Measurements from ENCODE around the gene RAP1A.

Gene RAP1A

DNA sequence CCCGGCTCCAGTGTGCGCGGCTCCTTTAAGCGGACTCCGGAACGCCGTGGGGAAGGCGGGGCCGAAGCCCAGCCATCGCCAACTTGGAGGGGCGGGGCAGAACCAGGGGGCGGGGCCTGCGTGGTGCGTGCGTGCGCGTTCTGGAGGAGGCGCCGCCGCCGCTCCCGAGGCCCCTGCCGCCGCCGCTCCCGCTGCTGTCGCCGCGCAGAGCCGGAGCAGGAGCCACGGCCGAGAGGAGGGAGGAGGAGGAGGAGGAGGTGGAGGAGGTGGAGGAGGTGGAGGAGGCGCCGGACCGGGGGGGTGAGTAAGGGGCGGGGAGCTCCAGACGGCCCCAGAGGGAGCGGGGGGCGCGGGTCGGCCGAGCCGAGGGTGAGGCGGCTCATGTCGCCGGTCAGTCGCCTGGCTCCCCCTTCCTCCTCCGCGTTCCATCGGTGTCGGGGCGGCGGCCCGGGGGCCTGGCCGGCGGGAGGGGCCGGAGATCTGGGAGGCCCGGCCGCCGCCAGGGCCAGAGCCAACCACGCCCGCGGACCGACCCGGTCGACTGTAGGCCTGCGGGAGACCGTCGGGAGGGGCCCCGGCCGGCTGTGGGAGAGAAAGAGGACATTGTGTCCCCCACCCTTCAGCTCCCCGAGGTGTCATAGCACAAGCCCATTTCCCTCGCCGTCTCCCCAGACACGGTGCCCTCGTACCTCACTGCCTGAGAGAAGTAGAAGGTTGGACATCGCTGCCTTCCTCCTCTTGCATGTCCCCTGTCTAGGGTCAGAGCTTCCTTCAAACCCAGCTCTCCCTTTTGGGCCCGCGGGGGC is at the start of gene RAP1A:
Gene RAP1A (plus strand): TSS at position 155 of the 806 bp plus-strand sequence. CDS start 71,572 bp downstream, outside the sequence.
- DNase-seq (ENCODE audit: low spot score in 2 of 2) (peak; percentile 81 to 84), ATAC-seq (replicated peaks; ENCODE audit: extremely low read depth, poor library complexity, severe bottlenecking) (peak; percentile 73)
- peaks cover 18% of the 10 kb centered on the region for H3K36me3 Mint-ChIP-seq (ENCODE audit: insufficient read depth)
- H3K27ac Mint-ChIP-seq (ENCODE audit: low read depth), result peak within 1 kb of the TSS; percentile 85
- no peaks in the 10 kb centered on the region for H3K27me3 Mint-ChIP-seq
- peak within 1 kb of the TSS; percentile 94 for H3K4me3 Mint-ChIP-seq
- H3K4me1 Mint-ChIP-seq, result peaks cover 73% of the 10 kb centered on the region
- H3K9me3 Mint-ChIP-seq, result no peaks in the 10 kb centered on the region

DNA sequence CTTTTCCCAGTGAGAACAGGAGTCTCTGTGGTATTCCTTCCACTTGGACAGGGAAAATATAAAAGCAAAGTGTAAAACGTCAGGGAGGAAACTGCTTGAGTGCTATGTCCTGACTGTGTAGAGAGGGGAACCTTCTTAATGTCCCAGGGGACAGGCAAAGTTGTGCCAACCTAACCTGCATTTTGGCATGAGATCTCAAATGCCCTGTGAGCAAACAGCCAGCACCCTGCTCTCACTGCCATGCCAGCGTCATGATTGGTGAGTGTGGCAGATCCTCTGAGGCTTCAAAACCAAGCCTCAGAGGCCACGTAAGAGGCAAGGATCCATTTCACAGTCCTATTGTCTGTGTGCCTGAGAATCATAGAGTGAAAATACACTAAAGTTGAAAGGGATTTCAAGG is 49.7 kb upstream of the RAP1A start:
- Mint-ChIP-seq H3K36me3 (ENCODE audit: insufficient read depth) (no peaks in the 10 kb centered on the region), H3K4me3 (no peak overlapping the region), H3K4me1 (peaks cover 9% of the 10 kb centered on the region), H3K9me3 (no peaks in the 10 kb centered on the region), H3K27me3 (no peaks in the 10 kb centered on the region), H3K27ac (ENCODE audit: low read depth) (no peak overlapping the region)
- ATAC-seq (replicated peaks; ENCODE audit: extremely low read depth, poor library complexity, severe bottlenecking) (no peak), DNase-seq (ENCODE audit: low spot score in 2 of 2) (no peak)

DNA sequence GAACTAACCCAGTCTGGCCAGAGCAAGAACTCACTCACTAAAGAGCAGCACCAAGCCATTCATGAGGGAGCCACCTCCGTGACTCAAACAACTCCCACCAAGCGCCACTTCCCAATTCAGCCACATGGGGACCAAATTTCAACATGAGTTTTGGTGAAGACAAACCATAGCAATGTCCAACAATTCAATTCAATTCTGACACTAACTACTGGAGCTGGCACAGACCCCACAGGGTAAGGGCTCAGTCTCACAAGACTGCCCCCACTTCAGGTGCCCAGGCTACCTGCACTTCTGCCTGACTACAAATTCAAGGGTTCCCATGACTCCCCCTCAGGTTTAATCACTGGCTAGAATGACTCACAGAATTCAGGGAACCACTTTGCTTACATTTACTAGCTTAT is 48.8 kb upstream of the RAP1A start:
- H3K4me1 Mint-ChIP-seq, result peaks cover 9% of the 10 kb centered on the region
- no peak overlapping the region for H3K4me3 Mint-ChIP-seq
- no peaks in the 10 kb centered on the region for H3K9me3 Mint-ChIP-seq
- no peaks in the 10 kb centered on the region for H3K27me3 Mint-ChIP-seq
- H3K27ac Mint-ChIP-seq (ENCODE audit: low read depth), result no peak overlapping the region
- DNase-seq (ENCODE audit: low spot score in 2 of 2) (peak; percentile 21 to 31), ATAC-seq (replicated peaks; ENCODE audit: extremely low read depth, poor library complexity, severe bottlenecking) (peak; percentile 40)
- no peaks in the 10 kb centered on the region for H3K36me3 Mint-ChIP-seq (ENCODE audit: insufficient read depth)

- no peak overlapping the region for H3K4me3 Mint-ChIP-seq
- H3K9me3 Mint-ChIP-seq, result no peaks in the 10 kb centered on the region
- H3K27ac Mint-ChIP-seq (ENCODE audit: low read depth), result no peak overlapping the region
- no peak for ATAC-seq (replicated peaks; ENCODE audit: extremely low read depth, poor library complexity, severe bottlenecking)
- H3K36me3 Mint-ChIP-seq (ENCODE audit: insufficient read depth), result no peaks in the 10 kb centered on the region
- no peak for DNase-seq (ENCODE audit: low spot score in 2 of 2)
- H3K4me1 Mint-ChIP-seq, result peaks cover 9% of the 10 kb centered on the region
- H3K27me3 Mint-ChIP-seq, result no peaks in the 10 kb centered on the region
Observed at GRCh38 chr1:111571239-111571638, 48.4 kb upstream of the RAP1A start.

DNA sequence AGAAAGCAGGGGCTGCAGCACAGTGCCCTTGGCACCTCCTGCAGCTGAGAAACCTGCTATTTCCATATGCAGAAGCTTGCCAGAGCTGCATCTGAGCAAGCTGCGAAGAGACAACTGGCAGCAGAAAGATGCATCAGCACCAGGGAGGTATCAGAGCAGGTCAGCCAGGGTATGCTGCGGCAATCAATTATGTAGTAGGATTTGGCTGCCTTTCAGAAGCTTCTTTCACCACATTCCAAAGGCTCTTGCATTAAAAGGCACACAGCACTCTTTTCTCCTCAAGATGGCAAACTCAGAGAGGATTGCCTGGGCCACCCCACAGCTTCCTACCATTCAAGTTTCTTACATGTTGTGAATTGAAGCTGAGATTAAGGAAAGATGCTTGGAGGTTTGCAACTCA is 47.6 kb upstream of the RAP1A start:
- Mint-ChIP-seq H3K27ac (ENCODE audit: low read depth) (no peak overlapping the region), H3K36me3 (ENCODE audit: insufficient read depth) (no peaks in the 10 kb centered on the region), H3K4me1 (peaks cover 9% of the 10 kb centered on the region), H3K4me3 (no peak overlapping the region), H3K27me3 (no peaks in the 10 kb centered on the region), H3K9me3 (no peaks in the 10 kb centered on the region)
- ATAC-seq (replicated peaks; ENCODE audit: extremely low read depth, poor library complexity, severe bottlenecking), result no peak
- no peak for DNase-seq (ENCODE audit: low spot score in 2 of 2)

GRCh38 chr1:111576547-111576946 is 43.0 kb upstream of the RAP1A start:
- Mint-ChIP-seq H3K27me3 (no peaks in the 10 kb centered on the region), H3K9me3 (no peaks in the 10 kb centered on the region), H3K36me3 (ENCODE audit: insufficient read depth) (no peaks in the 10 kb centered on the region), H3K27ac (ENCODE audit: low read depth) (no peak overlapping the region), H3K4me3 (no peak overlapping the region), H3K4me1 (peaks cover 6% of the 10 kb centered on the region)
- ATAC-seq (replicated peaks; ENCODE audit: extremely low read depth, poor library complexity, severe bottlenecking) (no peak), DNase-seq (ENCODE audit: low spot score in 2 of 2) (no peak)

DNA sequence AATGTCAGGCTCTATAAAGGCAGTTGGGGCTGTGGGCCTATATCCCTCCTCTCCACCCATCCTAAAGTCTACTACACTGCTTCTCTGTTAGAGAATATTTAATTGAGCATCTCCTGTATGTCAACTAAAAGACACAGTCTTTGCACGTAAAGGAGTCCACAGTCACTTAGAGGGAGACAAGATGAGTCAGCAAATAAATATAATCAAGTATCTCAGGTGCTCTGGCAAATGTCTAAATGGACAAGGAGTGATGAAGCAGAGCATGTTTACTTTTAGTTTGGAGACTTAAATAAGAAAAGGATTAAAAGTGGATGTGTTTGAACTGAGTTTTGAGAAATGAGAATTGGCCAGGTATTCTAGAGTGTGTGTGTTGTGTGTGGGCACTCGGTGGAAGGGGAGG is 41.8 kb upstream of the RAP1A start:
- no peaks in the 10 kb centered on the region for H3K36me3 Mint-ChIP-seq (ENCODE audit: insufficient read depth)
- no peak overlapping the region for H3K27ac Mint-ChIP-seq (ENCODE audit: low read depth)
- no peaks in the 10 kb centered on the region for H3K27me3 Mint-ChIP-seq
- H3K4me3 Mint-ChIP-seq, result no peak overlapping the region
- ATAC-seq (replicated peaks; ENCODE audit: extremely low read depth, poor library complexity, severe bottlenecking) (no peak), DNase-seq (ENCODE audit: low spot score in 2 of 2) (no peak)
- H3K4me1 Mint-ChIP-seq, result peaks cover 13% of the 10 kb centered on the region
- H3K9me3 Mint-ChIP-seq, result no peaks in the 10 kb centered on the region

DNA sequence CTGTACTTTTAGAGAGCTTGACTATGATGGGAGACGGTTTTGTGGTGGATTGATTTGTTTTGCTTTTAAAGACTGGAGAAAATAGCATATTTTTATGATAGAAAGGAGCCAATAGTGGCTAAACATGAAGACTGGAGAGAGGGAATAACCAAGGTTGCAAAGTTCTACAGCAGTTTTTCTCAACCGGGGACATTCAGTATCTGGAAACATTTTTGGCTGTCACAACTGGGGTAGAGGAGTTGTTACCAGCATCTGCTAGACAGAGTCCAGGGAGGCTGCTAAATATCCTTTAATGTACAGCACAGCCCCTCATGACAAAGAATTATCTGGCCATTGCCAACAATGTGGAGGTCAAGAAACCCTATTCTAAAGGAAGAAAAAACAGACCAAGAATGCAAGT is 38.4 kb upstream of the RAP1A start:
- Mint-ChIP-seq H3K36me3 (ENCODE audit: insufficient read depth) (no peaks in the 10 kb centered on the region), H3K27me3 (no peaks in the 10 kb centered on the region), H3K27ac (ENCODE audit: low read depth) (no peak overlapping the region), H3K4me3 (no peak overlapping the region), H3K4me1 (peaks cover 14% of the 10 kb centered on the region), H3K9me3 (no peaks in the 10 kb centered on the region)
- no peak for DNase-seq (ENCODE audit: low spot score in 2 of 2)
- no peak for ATAC-seq (replicated peaks; ENCODE audit: extremely low read depth, poor library complexity, severe bottlenecking)

DNA sequence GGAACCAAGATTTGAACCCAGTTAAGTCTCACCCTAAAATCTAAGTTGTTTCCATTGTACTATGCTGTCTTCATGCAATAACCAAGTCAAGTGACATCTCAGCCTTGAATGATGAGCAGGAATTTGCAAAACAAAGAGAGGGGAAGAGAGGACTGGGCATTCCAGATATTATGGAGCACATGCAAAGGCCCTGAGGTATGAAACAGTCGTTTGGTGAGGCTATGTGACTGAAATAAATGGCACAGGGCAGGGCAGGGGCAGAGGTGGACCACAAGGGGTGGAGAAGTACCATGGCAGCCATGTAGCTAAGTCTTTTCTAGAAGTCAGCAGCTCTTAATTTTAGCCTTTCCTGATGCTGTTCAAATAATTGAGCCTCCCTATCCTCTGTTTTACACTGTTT is 37.6 kb upstream of the RAP1A start:
- Mint-ChIP-seq H3K27me3 (no peaks in the 10 kb centered on the region), H3K27ac (ENCODE audit: low read depth) (peak overlapping the region; percentile 12), H3K9me3 (no peaks in the 10 kb centered on the region), H3K4me3 (no peak overlapping the region), H3K36me3 (ENCODE audit: insufficient read depth) (no peaks in the 10 kb centered on the region), H3K4me1 (peaks cover 18% of the 10 kb centered on the region)
- ATAC-seq (replicated peaks; ENCODE audit: extremely low read depth, poor library complexity, severe bottlenecking) (no peak), DNase-seq (ENCODE audit: low spot score in 2 of 2) (no peak)

DNA sequence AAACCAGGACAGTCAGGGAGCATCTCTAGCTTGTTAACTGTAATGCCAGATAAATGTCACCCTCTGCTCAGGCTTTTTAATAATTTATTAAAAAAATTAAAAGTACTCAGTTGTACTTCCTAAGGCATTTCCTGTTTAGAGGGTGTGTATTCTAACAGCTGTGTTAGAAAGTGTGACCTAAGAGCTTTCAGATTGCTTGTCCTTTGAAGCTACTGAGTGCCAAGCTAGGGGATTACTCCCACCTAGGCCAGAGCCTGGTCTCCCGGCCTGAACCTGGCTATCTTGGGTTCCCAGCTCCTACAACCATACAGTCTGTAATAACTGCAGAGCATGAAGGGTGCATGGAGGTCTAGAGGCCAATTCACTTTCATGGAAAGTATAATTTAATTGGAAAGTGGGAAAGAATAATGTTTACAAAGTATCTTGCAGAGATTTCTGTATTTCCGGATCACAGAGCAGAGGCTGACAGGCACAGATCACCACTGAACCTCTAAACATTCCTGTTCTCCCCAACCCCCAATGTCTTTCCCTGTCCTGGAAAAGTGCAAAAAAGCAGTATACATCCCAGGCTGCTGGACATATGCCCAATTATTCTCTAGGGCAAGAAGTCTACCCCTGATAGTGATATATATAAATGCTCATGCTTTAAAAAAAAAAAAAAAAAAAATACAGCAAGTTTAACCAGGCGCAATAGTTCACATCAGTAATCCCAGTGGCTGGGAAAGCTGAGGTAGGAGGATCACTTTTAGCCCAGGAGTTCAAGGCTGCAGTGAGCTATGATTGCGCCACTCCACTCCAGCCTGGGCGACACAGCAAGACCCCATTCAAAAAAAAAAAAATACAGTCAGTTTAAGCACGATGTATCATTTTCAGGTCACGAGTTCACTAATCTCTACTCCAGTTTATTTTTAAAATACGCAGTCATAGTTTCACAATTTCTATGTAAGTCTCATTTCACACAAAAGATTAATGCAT is 36.7 kb upstream of the RAP1A start:
- Mint-ChIP-seq H3K36me3 (ENCODE audit: insufficient read depth) (no peaks in the 10 kb centered on the region), H3K9me3 (no peaks in the 10 kb centered on the region), H3K27ac (ENCODE audit: low read depth) (peak overlapping the region; percentile 12), H3K27me3 (no peaks in the 10 kb centered on the region), H3K4me3 (no peak overlapping the region), H3K4me1 (peaks cover 18% of the 10 kb centered on the region)
- peak; percentile 52 for ATAC-seq (replicated peaks; ENCODE audit: extremely low read depth, poor library complexity, severe bottlenecking)
- DNase-seq (ENCODE audit: low spot score in 2 of 2), result no peak

DNA sequence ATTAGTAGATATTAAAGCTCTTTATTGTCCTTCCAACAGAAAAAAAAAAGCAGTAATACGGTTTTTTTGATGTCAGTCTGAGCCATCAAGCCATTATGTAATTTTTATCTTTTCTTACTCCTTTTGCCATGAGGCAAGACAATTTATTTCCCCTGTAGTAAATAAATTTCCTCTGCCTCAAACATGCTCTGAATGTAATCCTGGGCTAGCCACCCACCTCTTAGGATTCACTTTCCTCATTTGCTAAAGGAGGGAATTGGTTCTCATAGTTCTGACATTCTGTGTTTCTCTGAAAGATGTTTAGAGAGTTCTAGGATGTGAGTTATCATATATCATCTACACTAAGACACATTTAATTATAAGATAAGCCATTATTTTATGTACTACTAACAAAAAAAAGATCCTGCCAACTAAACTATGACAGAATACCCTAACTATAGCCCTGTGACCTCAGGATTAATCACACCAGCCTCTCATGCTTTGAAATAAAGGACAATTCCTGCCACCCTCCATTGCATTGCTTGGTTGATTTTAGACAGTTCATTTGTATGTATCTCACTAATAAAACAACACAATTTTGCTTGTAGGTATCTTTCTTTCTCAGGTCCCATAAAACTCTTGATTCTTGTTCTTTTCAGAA is 34.0 kb upstream of the RAP1A start:
- Mint-ChIP-seq H3K4me3 (no peak overlapping the region), H3K9me3 (no peaks in the 10 kb centered on the region), H3K36me3 (ENCODE audit: insufficient read depth) (no peaks in the 10 kb centered on the region), H3K27ac (ENCODE audit: low read depth) (no peak overlapping the region), H3K27me3 (no peaks in the 10 kb centered on the region), H3K4me1 (peaks cover 18% of the 10 kb centered on the region)
- ATAC-seq (replicated peaks; ENCODE audit: extremely low read depth, poor library complexity, severe bottlenecking) (no peak), DNase-seq (ENCODE audit: low spot score in 2 of 2) (no peak)

GRCh38 chr1:111586112-111586511 is 33.5 kb upstream of the RAP1A start:
- Mint-ChIP-seq H3K27me3 (no peaks in the 10 kb centered on the region), H3K36me3 (ENCODE audit: insufficient read depth) (no peaks in the 10 kb centered on the region), H3K4me3 (no peak overlapping the region), H3K9me3 (no peaks in the 10 kb centered on the region), H3K4me1 (peaks cover 13% of the 10 kb centered on the region), H3K27ac (ENCODE audit: low read depth) (no peak overlapping the region)
- ATAC-seq (replicated peaks; ENCODE audit: extremely low read depth, poor library complexity, severe bottlenecking) (no peak), DNase-seq (ENCODE audit: low spot score in 2 of 2) (no peak)
